Panc1 (cell line): ENCODE results near the gene DIP2C. TPM values are rescaled to one million over a fixed set of nuclear protein-coding genes. Genes with fewer than 3 reads are reported as not detected.

Experiments used
- ATAC-seq: fragments of 200-7000 bp; cut with Tn5 transposase; 2 replicates; pipeline ENCODE4 v1.9.1; 2020; ENCODE audit warnings: mild to moderate bottlenecking, moderate library complexity
- BruUV-seq: library from RNA; stranded (reverse); fragments of 400-500 nt; replicated peaks from 2 replicates; lab custom pipeline; 2021; lab: Mats Ljungman, UMichigan
- CTCF ChIA-PET: fragments of 300-600 bp; sonication (Branson Sonifier 250); formaldehyde crosslinking; loops from one replicate; lab custom pipeline; 2022; ENCODE audit warnings: antibody characterized with exemption; lab: Charles Lee
- POLR2A ChIA-PET: fragments of 300-600 bp; sonication (Branson Sonifier 250); formaldehyde crosslinking; loops from one replicate; lab custom pipeline; 2022; ENCODE audit warnings: antibody characterized with exemption; lab: Charles Lee
- DNase-seq: peaks from one replicate; pipeline ENCODE4 v3.0.0-alpha.2; 2010; ENCODE audit warnings: low read depth, low spot score
- H3K27ac ChIP-seq: 2 replicates; pipeline ENCODE4 v1.5.1; 2011; ENCODE audit warnings: mild to moderate bottlenecking, low read length, inconsistent platforms
- H3K27me3 ChIP-seq: fragments of 200-500 bp; sonication (Bioruptor generic); 2 replicates; pipeline ENCODE4 v1.6.0; 2014; ENCODE audit warnings: low read length, inconsistent platforms; ENCODE audit not compliant: control insufficient read depth, insufficient read depth
- H3K36me3 ChIP-seq: fragments of 200-500 bp; sonication (Bioruptor generic); 2 replicates; pipeline ENCODE4 v1.5.1; 2014; ENCODE audit warnings: inconsistent platforms, mild to moderate bottlenecking, low read length, moderate library complexity; ENCODE audit not compliant: control insufficient read depth, insufficient read depth
- H3K4me1 ChIP-seq: 2 replicates; pipeline ENCODE4 v1.5.1; 2011; ENCODE audit warnings: inconsistent platforms, mild to moderate bottlenecking, low read length, moderate library complexity; ENCODE audit not compliant: control insufficient read depth, insufficient read depth
- H3K4me3 ChIP-seq, 2 experiments: 2 replicates each; pipeline ENCODE4 v1.5.1; 2011 to 2012; ENCODE audit warnings: low read depth in 2 of 2, low read length in 2 of 2, mild to moderate bottlenecking in 2 of 2, inconsistent platforms in 1 of 2, moderate library complexity in 1 of 2
- H3K9me3 ChIP-seq: fragments of 200-500 bp; sonication (Bioruptor generic); 2 replicates; pipeline ENCODE4 v1.5.1; 2014; ENCODE audit warnings: low read depth, mild to moderate bottlenecking, inconsistent platforms, low read length, moderate library complexity; ENCODE audit not compliant: control insufficient read depth, insufficient read depth
- POLR2AphosphoS5 ChIP-seq: IDR thresholded peaks from 2 replicates; pipeline ENCODE4 v1.6.1; 2012; ENCODE audit warnings: mild to moderate bottlenecking, low read depth, low read length, moderate library complexity
- SIN3A ChIP-seq: IDR thresholded peaks from 2 replicates; pipeline ENCODE4 v1.6.1; 2012; ENCODE audit warnings: low read depth, mild to moderate bottlenecking, low read length, moderate library complexity, borderline replicate concordance; ENCODE audit not compliant: insufficient read depth
- TCF7L2 ChIP-seq: IDR thresholded peaks from 2 replicates; pipeline ENCODE4 v1.6.1; 2011; ENCODE audit warnings: mild to moderate bottlenecking, low read depth, low read length, inconsistent platforms
- in situ Hi-C: cut with HindIII; loops from 2 replicates; pipeline ENCODE4 v1.10.0; 2016; ENCODE audit warnings: low sequenced_read_pairs, low pct_unique_long_range_greater_than_20kb
- intact Hi-C: fragments of 100-400 bp; cut with micrococcal nuclease; formaldehyde crosslinking; loops from one replicate; pipeline ENCODE4 v1.10.0; 2022; ENCODE audit not compliant: unreplicated experiment
- total RNA-seq: library from RNA; stranded (reverse); gene quantifications from one replicate; pipeline ENCODE4 v1.2.1, GENCODE V29; 2021; ENCODE audit not compliant: unreplicated experiment
- TF ChIP-seq, protein P1 (sequence below): fragments of 450-650 bp; IDR thresholded peaks from 2 replicates; pipeline ENCODE4 v1.5.1; 2017; ENCODE audit warnings: mild to moderate bottlenecking
- TF ChIP-seq, protein P2 (sequence below), 2 experiments: IDR thresholded peaks; 2 replicates each; pipeline ENCODE4 v1.6.1; 2011 to 2012; ENCODE audit warnings: low read depth in 2 of 2, control low read depth in 1 of 2, low read length in 1 of 2, mild to moderate bottlenecking in 1 of 2, moderate library complexity in 1 of 2; ENCODE audit not compliant: insufficient read depth in 1 of 2

The DIP2C gene
- total RNA-seq, 1 experiment from 2014 or later = 13.2 TPM

DNA sequence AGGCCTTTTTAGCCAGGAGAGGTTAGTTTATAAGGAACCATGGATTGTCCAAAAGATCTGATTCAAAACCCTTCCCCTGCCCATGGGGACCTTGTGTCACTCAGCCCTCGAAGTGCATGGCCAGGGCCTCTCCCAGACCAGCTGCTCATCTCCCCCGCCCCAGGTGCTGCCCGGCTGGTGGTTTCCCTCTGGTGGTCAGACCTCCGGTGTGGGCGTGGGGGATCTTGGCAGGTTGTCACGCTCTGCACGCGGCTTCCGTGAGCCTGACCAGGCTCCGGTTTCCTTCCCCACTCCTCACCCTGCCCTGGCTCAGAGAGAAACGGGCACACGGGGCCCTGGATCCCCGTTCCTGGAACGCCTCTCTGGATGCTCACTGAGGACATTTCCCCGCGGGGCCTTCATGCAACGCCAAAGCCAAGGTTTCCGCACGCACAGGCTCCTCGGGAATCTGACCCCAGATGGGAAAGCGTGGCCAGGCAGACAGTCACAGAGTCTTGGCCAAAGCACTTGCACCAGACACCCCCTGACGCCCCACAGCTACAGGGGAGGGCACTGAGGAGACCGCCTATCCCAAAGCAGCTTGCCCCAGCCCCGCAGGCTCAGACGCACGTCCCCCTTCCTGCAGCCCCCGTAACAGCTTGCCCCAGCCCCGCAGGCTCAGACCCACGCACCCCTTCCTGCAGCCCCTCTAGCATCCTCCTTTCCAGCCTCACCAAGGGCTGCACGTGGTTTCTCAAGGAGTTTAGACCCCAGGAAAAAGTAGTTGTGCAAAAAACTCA is 7.8 kb upstream of the DIP2C start:
- in situ Hi-C loops = no loop called here
- peaks cover 4% of the 10 kb centered on the region; the same call in 1 of the 2 replicates for H3K4me1 ChIP-seq
- DNase-seq = no peak
- no peaks in the 10 kb centered on the region for H3K9me3 ChIP-seq
- H3K4me3 ChIP-seq = no peak overlapping the region
- peaks cover 3% of the 10 kb centered on the region; the same call in 1 of the 2 replicates for H3K27me3 ChIP-seq
- H3K27ac ChIP-seq = no peak overlapping the region
- POLR2A ChIA-PET = no interaction called here
- no TSS peak for BruUV-seq
- intact Hi-C loops = loop anchor here (10.0 kb wide), 1 partner anchor 88 kb away; no protein-coding TSS in a partner anchor
- H3K36me3 ChIP-seq = no peaks in the 10 kb centered on the region
- TF ChIP-seq, protein P1, sequence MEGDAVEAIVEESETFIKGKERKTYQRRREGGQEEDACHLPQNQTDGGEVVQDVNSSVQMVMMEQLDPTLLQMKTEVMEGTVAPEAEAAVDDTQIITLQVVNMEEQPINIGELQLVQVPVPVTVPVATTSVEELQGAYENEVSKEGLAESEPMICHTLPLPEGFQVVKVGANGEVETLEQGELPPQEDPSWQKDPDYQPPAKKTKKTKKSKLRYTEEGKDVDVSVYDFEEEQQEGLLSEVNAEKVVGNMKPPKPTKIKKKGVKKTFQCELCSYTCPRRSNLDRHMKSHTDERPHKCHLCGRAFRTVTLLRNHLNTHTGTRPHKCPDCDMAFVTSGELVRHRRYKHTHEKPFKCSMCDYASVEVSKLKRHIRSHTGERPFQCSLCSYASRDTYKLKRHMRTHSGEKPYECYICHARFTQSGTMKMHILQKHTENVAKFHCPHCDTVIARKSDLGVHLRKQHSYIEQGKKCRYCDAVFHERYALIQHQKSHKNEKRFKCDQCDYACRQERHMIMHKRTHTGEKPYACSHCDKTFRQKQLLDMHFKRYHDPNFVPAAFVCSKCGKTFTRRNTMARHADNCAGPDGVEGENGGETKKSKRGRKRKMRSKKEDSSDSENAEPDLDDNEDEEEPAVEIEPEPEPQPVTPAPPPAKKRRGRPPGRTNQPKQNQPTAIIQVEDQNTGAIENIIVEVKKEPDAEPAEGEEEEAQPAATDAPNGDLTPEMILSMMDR = no peak
- TF ChIP-seq, protein P2, sequence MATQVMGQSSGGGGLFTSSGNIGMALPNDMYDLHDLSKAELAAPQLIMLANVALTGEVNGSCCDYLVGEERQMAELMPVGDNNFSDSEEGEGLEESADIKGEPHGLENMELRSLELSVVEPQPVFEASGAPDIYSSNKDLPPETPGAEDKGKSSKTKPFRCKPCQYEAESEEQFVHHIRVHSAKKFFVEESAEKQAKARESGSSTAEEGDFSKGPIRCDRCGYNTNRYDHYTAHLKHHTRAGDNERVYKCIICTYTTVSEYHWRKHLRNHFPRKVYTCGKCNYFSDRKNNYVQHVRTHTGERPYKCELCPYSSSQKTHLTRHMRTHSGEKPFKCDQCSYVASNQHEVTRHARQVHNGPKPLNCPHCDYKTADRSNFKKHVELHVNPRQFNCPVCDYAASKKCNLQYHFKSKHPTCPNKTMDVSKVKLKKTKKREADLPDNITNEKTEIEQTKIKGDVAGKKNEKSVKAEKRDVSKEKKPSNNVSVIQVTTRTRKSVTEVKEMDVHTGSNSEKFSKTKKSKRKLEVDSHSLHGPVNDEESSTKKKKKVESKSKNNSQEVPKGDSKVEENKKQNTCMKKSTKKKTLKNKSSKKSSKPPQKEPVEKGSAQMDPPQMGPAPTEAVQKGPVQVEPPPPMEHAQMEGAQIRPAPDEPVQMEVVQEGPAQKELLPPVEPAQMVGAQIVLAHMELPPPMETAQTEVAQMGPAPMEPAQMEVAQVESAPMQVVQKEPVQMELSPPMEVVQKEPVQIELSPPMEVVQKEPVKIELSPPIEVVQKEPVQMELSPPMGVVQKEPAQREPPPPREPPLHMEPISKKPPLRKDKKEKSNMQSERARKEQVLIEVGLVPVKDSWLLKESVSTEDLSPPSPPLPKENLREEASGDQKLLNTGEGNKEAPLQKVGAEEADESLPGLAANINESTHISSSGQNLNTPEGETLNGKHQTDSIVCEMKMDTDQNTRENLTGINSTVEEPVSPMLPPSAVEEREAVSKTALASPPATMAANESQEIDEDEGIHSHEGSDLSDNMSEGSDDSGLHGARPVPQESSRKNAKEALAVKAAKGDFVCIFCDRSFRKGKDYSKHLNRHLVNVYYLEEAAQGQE (IDR thresholded peaks at IDR 0.05; ENCODE audit: insufficient read depth in 1 of 2, low read depth in 2 of 2, low read length in 1 of 2) = no peak
- TF ChIP-seq TCF7L2 = no peak
- no peak for TF ChIP-seq POLR2AphosphoS5
- TF ChIP-seq SIN3A = no peak
- no peak for ATAC-seq
- CTCF ChIA-PET = no interaction called here

DNA sequence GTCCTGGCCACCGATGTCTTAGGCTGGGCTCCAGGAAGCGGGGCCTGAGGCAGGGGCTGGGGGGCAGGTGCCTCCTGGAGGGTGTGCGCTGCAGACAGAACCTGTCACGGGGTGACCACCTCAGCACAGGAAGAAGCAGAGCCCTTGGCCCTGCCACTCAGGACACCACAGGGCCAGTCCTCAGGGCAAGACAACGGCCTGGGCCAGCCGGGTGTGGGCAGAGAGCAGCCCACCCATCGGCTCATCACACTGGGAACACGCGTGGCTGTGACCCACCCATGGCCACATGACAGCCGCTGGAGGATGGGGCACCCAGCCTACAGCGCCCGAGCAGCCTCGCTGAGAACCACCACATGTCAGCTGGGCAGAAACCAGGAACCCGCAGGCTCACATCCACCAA is 5.9 kb upstream of the DIP2C start:
- Histone ChIP-seq H3K36me3 (no peaks in the 10 kb centered on the region), H3K27ac (no peak overlapping the region), H3K4me1 (peaks cover 4% of the 10 kb centered on the region), H3K27me3 (peaks cover 3% of the 10 kb centered on the region; the same call in 1 of the 2 replicates), H3K9me3 (no peaks in the 10 kb centered on the region), H3K4me3 (no peak overlapping the region)
- intact Hi-C loops (loop anchor here (10.0 kb wide), 1 partner anchor 89 kb away; no protein-coding TSS in a partner anchor), in situ Hi-C loops (no loop called here)
- CTCF ChIA-PET = no interaction called here
- TF ChIP-seq POLR2AphosphoS5 = no peak
- POLR2A ChIA-PET = interaction anchor here (0.7 kb wide), 1 partner anchor 77 kb away, joined by 4 read pairs; no protein-coding TSS in a partner anchor
- DNase-seq (no peak), ATAC-seq (no peak)
- BruUV-seq = no TSS peak

DNA sequence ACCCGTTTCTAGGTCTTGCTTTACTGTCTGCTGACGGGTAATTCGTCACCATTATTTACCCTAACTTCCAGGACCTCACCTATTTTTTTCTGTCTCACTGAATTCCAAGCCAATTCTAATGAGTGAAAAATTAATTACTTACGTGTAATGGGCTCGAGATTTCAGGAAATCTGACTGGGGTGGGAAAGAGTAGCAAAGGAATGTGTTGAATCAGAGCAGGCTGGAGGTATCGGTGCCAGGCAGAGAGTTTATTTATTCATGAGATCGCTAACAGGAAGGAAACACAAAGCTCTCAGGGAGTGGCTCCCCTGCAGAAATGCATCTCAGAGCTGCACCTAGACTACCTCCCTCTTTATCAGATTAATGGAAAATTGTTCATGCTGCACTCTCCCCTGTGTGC is 4.0 kb upstream of the DIP2C start:
- TF ChIP-seq POLR2AphosphoS5 (no peak), SIN3A (no peak), TCF7L2 (no peak)
- TF ChIP-seq, protein P2 (IDR thresholded peaks at IDR 0.05; ENCODE audit: insufficient read depth in 1 of 2, low read depth in 2 of 2, low read length in 1 of 2) = no peak
- TF ChIP-seq, protein P1 = no peak
- no peaks in the 10 kb centered on the region for H3K9me3 ChIP-seq
- H3K27me3 ChIP-seq = no peaks in the 10 kb centered on the region
- DNase-seq (no peak), ATAC-seq (no peak)
- POLR2A ChIA-PET = no interaction called here
- H3K4me3 ChIP-seq = no peak overlapping the region
- intact Hi-C loops (loop anchor here (10.0 kb wide), 1 partner anchor 91 kb away; no protein-coding TSS in a partner anchor), in situ Hi-C loops (no loop called here)
- H3K27ac ChIP-seq = no peak overlapping the region
- H3K36me3 ChIP-seq = no peaks in the 10 kb centered on the region
- CTCF ChIA-PET = no interaction called here
- BruUV-seq = no TSS peak
- peaks cover 4% of the 10 kb centered on the region for H3K4me1 ChIP-seq
